HG02798 (cell line): ENCODE measurements around the gene GAS1.
A peak's percentile ranks its signal among the peaks of the same experiment; 100 is the strongest.

Source experiments
- ATAC-seq: cut with Tn5 transposase; IDR thresholded peaks from one replicate; pipeline ENCODE4 v1.9.1; 2021; ENCODE audit warnings: mild to moderate bottlenecking; ENCODE audit not compliant: unreplicated experiment, poor library complexity

The GAS1 gene

GRCh38 chr9:86947146-86948073, at the start of gene GAS1:
Gene GAS1, minus strand, starts transcription at chr9:86947506. Its CDS starts 727 bp downstream, at chr9:86946779.
- peak; percentile 64 for ATAC-seq

- ATAC-seq: no peak
Observed at GRCh38 chr9:86994231-86994630, 46.9 kb upstream of the GAS1 start.

GRCh38 chr9:86993830-86994229, 46.5 kb upstream of the GAS1 start:
- ATAC-seq: no peak

GRCh38 chr9:86991077-86991476, 43.8 kb upstream of the GAS1 start:
- ATAC-seq: no peak

GRCh38 chr9:86990290-86990689, 43.0 kb upstream of the GAS1 start:
- no peak for ATAC-seq

- no peak for ATAC-seq
Observed at GRCh38 chr9:86987900-86988299, 40.6 kb upstream of the GAS1 start.

- no peak for ATAC-seq
Observed at GRCh38 chr9:86985132-86985647, 37.9 kb upstream of the GAS1 start.

- ATAC-seq: no peak
Observed at GRCh38 chr9:86983620-86984259, 36.4 kb upstream of the GAS1 start.

GRCh38 chr9:86983249-86983619, 35.9 kb upstream of the GAS1 start:
- no peak for ATAC-seq

- no peak for ATAC-seq
Observed at GRCh38 chr9:86980802-86981201, 33.5 kb upstream of the GAS1 start.

- ATAC-seq: no peak
Observed at GRCh38 chr9:86979657-86980056, 32.4 kb upstream of the GAS1 start.

GRCh38 chr9:86978922-86979474, 31.7 kb upstream of the GAS1 start:
- ATAC-seq: no peak

- no peak for ATAC-seq
Observed at GRCh38 chr9:86978413-86978812, 31.1 kb upstream of the GAS1 start.

- no peak for ATAC-seq
Observed at GRCh38 chr9:86977205-86977835, 30.0 kb upstream of the GAS1 start.

GRCh38 chr9:86975606-86976005, 28.3 kb upstream of the GAS1 start:
- ATAC-seq: no peak

GRCh38 chr9:86975036-86975435, 27.7 kb upstream of the GAS1 start:
- ATAC-seq: no peak

- ATAC-seq: no peak
Observed at GRCh38 chr9:86974421-86974820, 27.1 kb upstream of the GAS1 start.

- no peak for ATAC-seq
Observed at GRCh38 chr9:86971742-86972141, 24.4 kb upstream of the GAS1 start.

GRCh38 chr9:86968258-86968920, 21.1 kb upstream of the GAS1 start:
- ATAC-seq: no peak

- ATAC-seq: no peak
Observed at GRCh38 chr9:86966852-86967511, 19.7 kb upstream of the GAS1 start.
